Prostate gland (tissue), 2 donors: ENCODE data around the gene GRID2.

Experiments used
- CTCF ChIP-seq, 4 experiments: fragments of 200-600 bp in 2 of 4; fragments of 450-650 bp in 2 of 4; sonication (generic) in 2 of 4; IDR thresholded peaks; 1 replicate in 3 of 4; 2 replicates in 1 of 4; pipeline ENCODE4 v1.5.1; 2016 to 2019; ENCODE audit warnings: antibody characterized with exemption in 4 of 4, mild to moderate bottlenecking in 2 of 4, moderate library complexity in 2 of 4
- POLR2AphosphoS5 ChIP-seq: sonication (generic); formaldehyde crosslinking; IDR thresholded peaks from one replicate; pipeline ENCODE4 v1.6.1; 2017; ENCODE audit warnings: antibody characterized with exemption

GRCh38 chr4:93761286-93761685 lies 1457.5 kb downstream of the GRID2 start:
- TF ChIP-seq CTCF (IDR thresholded peaks at IDR 0.05), result no peak
- no peak for TF ChIP-seq POLR2AphosphoS5
